Measurements from ENCODE around the gene JAZF1.
"Not testable (repeated sequence)": the region's sequence is repeated elsewhere in the genome, so short reads cannot be mapped to it uniquely, and the experiment has no call there.

Gene JAZF1

GRCh38 chr7:27871086-27871485 is 309.5 kb downstream of the JAZF1 start:
- no peak overlapping the region for H3K4me3 ChIP-seq (ENCODE audit: low read length)
- H3K27me3 ChIP-seq (ENCODE audit: control insufficient read depth, insufficient read depth, low read length): no peaks in the 10 kb centered on the region
- H3K4me1 ChIP-seq (ENCODE audit: control insufficient read depth, insufficient read depth, low read length): peaks cover 14% of the 10 kb centered on the region
- no peaks in the 10 kb centered on the region for H3K36me3 ChIP-seq (ENCODE audit: control insufficient read depth, insufficient read depth, low read length)
- H3K9me3 ChIP-seq (ENCODE audit: control insufficient read depth, low read length): no peaks in the 10 kb centered on the region
- H3K9ac ChIP-seq (ENCODE audit: low read length): no peak overlapping the region

- H3K36me3 ChIP-seq (ENCODE audit: control insufficient read depth, insufficient read depth, low read length): no peaks in the 10 kb centered on the region
- H3K4me1 ChIP-seq (ENCODE audit: control insufficient read depth, insufficient read depth, low read length): peaks cover 14% of the 10 kb centered on the region
- H3K4me3 ChIP-seq (ENCODE audit: low read length): no peak overlapping the region
- H3K9ac ChIP-seq (ENCODE audit: low read length): no peak overlapping the region
- H3K9me3 ChIP-seq (ENCODE audit: control insufficient read depth, low read length): no peaks in the 10 kb centered on the region
- H3K27me3 ChIP-seq (ENCODE audit: control insufficient read depth, insufficient read depth, low read length): no peaks in the 10 kb centered on the region
Measured at GRCh38 chr7:27870595-27870994, 310.0 kb downstream of the JAZF1 start.

GRCh38 chr7:27869056-27869455 is 311.5 kb downstream of the JAZF1 start:
- H3K9me3 ChIP-seq (ENCODE audit: control insufficient read depth, low read length): no peaks in the 10 kb centered on the region
- H3K27me3 ChIP-seq (ENCODE audit: control insufficient read depth, insufficient read depth, low read length): no peaks in the 10 kb centered on the region
- H3K4me1 ChIP-seq (ENCODE audit: control insufficient read depth, insufficient read depth, low read length): peaks cover 5% of the 10 kb centered on the region
- H3K9ac ChIP-seq (ENCODE audit: low read length): no peak overlapping the region
- no peaks in the 10 kb centered on the region for H3K36me3 ChIP-seq (ENCODE audit: control insufficient read depth, insufficient read depth, low read length)
- H3K4me3 ChIP-seq (ENCODE audit: low read length): no peak overlapping the region

- Histone ChIP-seq H3K36me3 (ENCODE audit: control insufficient read depth, insufficient read depth, low read length) (no peaks in the 10 kb centered on the region), H3K27me3 (ENCODE audit: control insufficient read depth, insufficient read depth, low read length) (no peaks in the 10 kb centered on the region)
Measured at GRCh38 chr7:27868131-27868550, 312.5 kb downstream of the JAZF1 start.

GRCh38 chr7:27866828-27867672 is 313.5 kb downstream of the JAZF1 start:
- no peak overlapping the region for H3K9ac ChIP-seq (ENCODE audit: low read length)

More at GRCh38 chr7:27868131-27868550, 312.5 kb downstream of the JAZF1 start:
- no peak overlapping the region for H3K9ac ChIP-seq (ENCODE audit: low read length)
- H3K9me3 ChIP-seq (ENCODE audit: control insufficient read depth, low read length): no peaks in the 10 kb centered on the region
- no peaks in the 10 kb centered on the region for H3K4me1 ChIP-seq (ENCODE audit: control insufficient read depth, insufficient read depth, low read length)
- H3K4me3 ChIP-seq (ENCODE audit: low read length): no peak overlapping the region

GRCh38 chr7:27866256-27866655 is 314.3 kb downstream of the JAZF1 start:
- no peaks in the 10 kb centered on the region for H3K9me3 ChIP-seq (ENCODE audit: control insufficient read depth, low read length)
- no peaks in the 10 kb centered on the region for H3K4me1 ChIP-seq (ENCODE audit: control insufficient read depth, insufficient read depth, low read length)
- H3K9ac ChIP-seq (ENCODE audit: low read length): no peak overlapping the region
- no peaks in the 10 kb centered on the region for H3K36me3 ChIP-seq (ENCODE audit: control insufficient read depth, insufficient read depth, low read length)
- no peaks in the 10 kb centered on the region for H3K27me3 ChIP-seq (ENCODE audit: control insufficient read depth, insufficient read depth, low read length)
- H3K4me3 ChIP-seq (ENCODE audit: low read length): no peak overlapping the region

More at GRCh38 chr7:27866828-27867672, 313.5 kb downstream of the JAZF1 start:
- no peak overlapping the region for H3K4me3 ChIP-seq (ENCODE audit: low read length)
- H3K36me3 ChIP-seq (ENCODE audit: control insufficient read depth, insufficient read depth, low read length): no peaks in the 10 kb centered on the region
- no peaks in the 10 kb centered on the region for H3K27me3 ChIP-seq (ENCODE audit: control insufficient read depth, insufficient read depth, low read length)
- H3K9me3 ChIP-seq (ENCODE audit: control insufficient read depth, low read length): no peaks in the 10 kb centered on the region
- no peaks in the 10 kb centered on the region for H3K4me1 ChIP-seq (ENCODE audit: control insufficient read depth, insufficient read depth, low read length)

GRCh38 chr7:27863880-27864279 is 316.7 kb downstream of the JAZF1 start:
- H3K4me3 ChIP-seq (ENCODE audit: low read length): no peak overlapping the region
- no peaks in the 10 kb centered on the region for H3K36me3 ChIP-seq (ENCODE audit: control insufficient read depth, insufficient read depth, low read length)
- no peaks in the 10 kb centered on the region for H3K27me3 ChIP-seq (ENCODE audit: control insufficient read depth, insufficient read depth, low read length)
- no peak overlapping the region for H3K9ac ChIP-seq (ENCODE audit: low read length)
- no peaks in the 10 kb centered on the region for H3K9me3 ChIP-seq (ENCODE audit: control insufficient read depth, low read length)
- no peaks in the 10 kb centered on the region for H3K4me1 ChIP-seq (ENCODE audit: control insufficient read depth, insufficient read depth, low read length)

- Histone ChIP-seq H3K9me3 (ENCODE audit: control insufficient read depth, low read length) (no peaks in the 10 kb centered on the region), H3K36me3 (ENCODE audit: control insufficient read depth, insufficient read depth, low read length) (no peaks in the 10 kb centered on the region), H3K4me3 (ENCODE audit: low read length) (no peak overlapping the region), H3K9ac (ENCODE audit: low read length) (no peak overlapping the region), H3K27me3 (ENCODE audit: control insufficient read depth, insufficient read depth, low read length) (no peaks in the 10 kb centered on the region), H3K4me1 (ENCODE audit: control insufficient read depth, insufficient read depth, low read length) (no peaks in the 10 kb centered on the region)
Measured at GRCh38 chr7:27861747-27862146, 318.8 kb downstream of the JAZF1 start.

- Histone ChIP-seq H3K9me3 (ENCODE audit: control insufficient read depth, low read length) (no peaks in the 10 kb centered on the region), H3K4me1 (ENCODE audit: control insufficient read depth, insufficient read depth, low read length) (no peaks in the 10 kb centered on the region), H3K36me3 (ENCODE audit: control insufficient read depth, insufficient read depth, low read length) (no peaks in the 10 kb centered on the region), H3K27me3 (ENCODE audit: control insufficient read depth, insufficient read depth, low read length) (no peaks in the 10 kb centered on the region), H3K4me3 (ENCODE audit: low read length) (no peak overlapping the region), H3K9ac (ENCODE audit: low read length) (no peak overlapping the region)
Measured at GRCh38 chr7:27860800-27861199, 319.8 kb downstream of the JAZF1 start.

- H3K27me3 ChIP-seq (ENCODE audit: control insufficient read depth, insufficient read depth, low read length); H3K4me1 ChIP-seq (ENCODE audit: control insufficient read depth, insufficient read depth, low read length); H3K4me3 ChIP-seq (ENCODE audit: low read length); H3K36me3 ChIP-seq (ENCODE audit: control insufficient read depth, insufficient read depth, low read length); H3K9me3 ChIP-seq (ENCODE audit: control insufficient read depth, low read length); H3K9ac ChIP-seq (ENCODE audit: low read length): not testable (repeated sequence)
Measured at GRCh38 chr7:27856703-27857485, 323.7 kb downstream of the JAZF1 start.

- Histone ChIP-seq H3K4me3 (ENCODE audit: low read length) (no peak overlapping the region), H3K9ac (ENCODE audit: low read length) (no peak overlapping the region)
Measured at GRCh38 chr7:27850531-27850930, 330.1 kb downstream of the JAZF1 start.

GRCh38 chr7:27846388-27846787 is 334.2 kb downstream of the JAZF1 start:
- Histone ChIP-seq H3K4me1 (ENCODE audit: control insufficient read depth, insufficient read depth, low read length) (no peaks in the 10 kb centered on the region), H3K4me3 (ENCODE audit: low read length) (no peak overlapping the region), H3K9me3 (ENCODE audit: control insufficient read depth, low read length) (no peaks in the 10 kb centered on the region), H3K36me3 (ENCODE audit: control insufficient read depth, insufficient read depth, low read length) (no peaks in the 10 kb centered on the region), H3K27me3 (ENCODE audit: control insufficient read depth, insufficient read depth, low read length) (no peaks in the 10 kb centered on the region), H3K9ac (ENCODE audit: low read length) (no peak overlapping the region)

More at GRCh38 chr7:27850531-27850930, 330.1 kb downstream of the JAZF1 start:
- Histone ChIP-seq H3K4me1 (ENCODE audit: control insufficient read depth, insufficient read depth, low read length) (no peaks in the 10 kb centered on the region), H3K36me3 (ENCODE audit: control insufficient read depth, insufficient read depth, low read length) (no peaks in the 10 kb centered on the region), H3K27me3 (ENCODE audit: control insufficient read depth, insufficient read depth, low read length) (no peaks in the 10 kb centered on the region), H3K9me3 (ENCODE audit: control insufficient read depth, low read length) (no peaks in the 10 kb centered on the region)
